Esophagus muscularis mucosa (tissue), 4 donors: ENCODE data around the gene WDR75. TPM values are rescaled to one million over a fixed set of nuclear protein-coding genes. Genes with fewer than 3 reads are reported as not detected.
A peak's percentile ranks its signal among the peaks of the same experiment; 100 is the strongest.

Source experiments
- DNase-seq: peaks from one replicate; pipeline ENCODE4 v3.0.0-alpha.2; 2017; ENCODE audit errors: extremely low spot score
- H3K27ac ChIP-seq, 4 donors: fragments of 200-600 bp; sonication (generic); replicated peaks in 1 of 4; 1 replicate in 3 of 4; 2 replicates in 1 of 4; pipeline ENCODE4 v1.5.1; 2016 to 2019; ENCODE audit warnings: mild to moderate bottlenecking in 1 of 4
- H3K27me3 ChIP-seq, 4 donors: fragments of 200-600 bp; sonication (generic); one replicate each; pipeline versions ENCODE4 v1.5.1 to v1.6.0; 2016 to 2019
- H3K36me3 ChIP-seq, 4 donors: fragments of 200-600 bp; sonication (generic); one replicate each; pipeline ENCODE4 v1.5.1; 2016 to 2019
- H3K4me1 ChIP-seq, 4 donors: fragments of 200-600 bp; sonication (generic); one replicate each; pipeline ENCODE4 v1.5.1; 2016 to 2019
- H3K4me3 ChIP-seq, 4 donors: fragments of 200-600 bp; sonication (generic); 1 replicate in 2 of 4; 2 replicates in 2 of 4; pipeline ENCODE4 v1.5.1; 2016 to 2019; ENCODE audit warnings: mild to moderate bottlenecking in 4 of 4, moderate library complexity in 1 of 4
- H3K9me3 ChIP-seq, 4 donors: fragments of 200-600 bp; sonication (generic); 1 replicate in 3 of 4; 2 replicates in 1 of 4; pipeline ENCODE4 v1.5.1; 2016 to 2019
- EP300 ChIP-seq: sonication (generic); formaldehyde crosslinking; IDR thresholded peaks from one replicate; pipeline ENCODE4 v1.6.1; 2017; ENCODE audit warnings: antibody characterized with exemption
- POLR2A ChIP-seq: fragments of 450-650 bp; IDR thresholded peaks from one replicate; pipeline ENCODE4 v1.6.1; 2017; ENCODE audit warnings: antibody characterized with exemption, moderate library complexity, mild to moderate bottlenecking, low read depth
- POLR2AphosphoS5 ChIP-seq, 2 donors: sonication (generic); formaldehyde crosslinking; IDR thresholded peaks; one replicate each; pipeline ENCODE4 v1.6.1; 2017; ENCODE audit warnings: antibody characterized with exemption in 2 of 2
- WGBS: methylation state at CpG from one replicate; pipeline ENCODE4 v1.1.5; 2018; 5-methylcytosine and 5-hydroxymethylcytosine counted together
- intact Hi-C: fragments of 100-400 bp; cut with DNase I; formaldehyde crosslinking; loops from one replicate; pipeline ENCODE4 v1.15.1; 2023
- total RNA-seq, 4 donors: library from RNA; depleted of rRNA; stranded (reverse); fragments of >200 nt; gene quantifications; one replicate each; pipeline versions ENCODE4 v1.1.0 to v1.2.1, GENCODE V29; 2016
- TF ChIP-seq, protein P1 (sequence below), 3 experiments: fragments of 200-600 bp in 2 of 3; fragments of 450-650 bp in 1 of 3; sonication (generic) in 2 of 3; IDR thresholded peaks; one replicate each; pipeline ENCODE4 v1.5.1; 2017 to 2019; ENCODE audit warnings: antibody characterized with exemption in 3 of 3, mild to moderate bottlenecking in 2 of 3, moderate library complexity in 1 of 3

WDR75 gene
- total RNA-seq, 4 donors from 2014 or later = 18.7 to 35.3 (median 24.7) TPM

DNA sequence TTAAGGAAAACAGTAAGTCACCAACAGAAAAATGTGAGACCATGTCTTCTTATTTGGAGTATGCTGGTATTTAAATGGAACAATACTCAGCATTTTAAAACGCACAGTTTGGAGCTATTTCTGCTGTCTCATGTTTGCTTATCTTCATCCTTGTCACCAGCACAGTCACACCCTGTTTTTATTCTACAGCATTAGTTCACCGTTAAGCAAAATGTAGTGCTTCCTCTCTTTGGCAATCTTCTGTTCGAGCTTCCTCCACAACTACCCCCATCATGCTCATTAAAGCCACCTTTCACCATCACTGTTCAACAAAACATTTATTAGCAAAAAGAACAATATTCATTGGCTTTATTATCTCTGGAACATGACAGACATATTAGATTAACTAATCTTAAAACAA, 75.3 kb downstream of the WDR75 start:
- intact Hi-C loops = no loop called here
- Histone ChIP-seq H3K9me3 (no peaks in the 10 kb centered on the region), H3K4me3 (no peak overlapping the region), H3K27me3 (no peaks in the 10 kb centered on the region), H3K27ac (no peak overlapping the region), H3K4me1 (peaks cover 0 to 22% (median 3%) of the 10 kb centered on the region in 4 donors), H3K36me3 (no peaks in the 10 kb centered on the region)
- TF ChIP-seq POLR2AphosphoS5 (IDR thresholded peaks at IDR 0.05) (no peak), EP300 (no peak), POLR2A (no peak)
- TF ChIP-seq, protein P1, sequence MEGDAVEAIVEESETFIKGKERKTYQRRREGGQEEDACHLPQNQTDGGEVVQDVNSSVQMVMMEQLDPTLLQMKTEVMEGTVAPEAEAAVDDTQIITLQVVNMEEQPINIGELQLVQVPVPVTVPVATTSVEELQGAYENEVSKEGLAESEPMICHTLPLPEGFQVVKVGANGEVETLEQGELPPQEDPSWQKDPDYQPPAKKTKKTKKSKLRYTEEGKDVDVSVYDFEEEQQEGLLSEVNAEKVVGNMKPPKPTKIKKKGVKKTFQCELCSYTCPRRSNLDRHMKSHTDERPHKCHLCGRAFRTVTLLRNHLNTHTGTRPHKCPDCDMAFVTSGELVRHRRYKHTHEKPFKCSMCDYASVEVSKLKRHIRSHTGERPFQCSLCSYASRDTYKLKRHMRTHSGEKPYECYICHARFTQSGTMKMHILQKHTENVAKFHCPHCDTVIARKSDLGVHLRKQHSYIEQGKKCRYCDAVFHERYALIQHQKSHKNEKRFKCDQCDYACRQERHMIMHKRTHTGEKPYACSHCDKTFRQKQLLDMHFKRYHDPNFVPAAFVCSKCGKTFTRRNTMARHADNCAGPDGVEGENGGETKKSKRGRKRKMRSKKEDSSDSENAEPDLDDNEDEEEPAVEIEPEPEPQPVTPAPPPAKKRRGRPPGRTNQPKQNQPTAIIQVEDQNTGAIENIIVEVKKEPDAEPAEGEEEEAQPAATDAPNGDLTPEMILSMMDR (IDR thresholded peaks at IDR 0.05) = no peak
- no peak for DNase-seq
- 73% methylated on average over 3 of the region's 3 CpGs for WGBS

DNA sequence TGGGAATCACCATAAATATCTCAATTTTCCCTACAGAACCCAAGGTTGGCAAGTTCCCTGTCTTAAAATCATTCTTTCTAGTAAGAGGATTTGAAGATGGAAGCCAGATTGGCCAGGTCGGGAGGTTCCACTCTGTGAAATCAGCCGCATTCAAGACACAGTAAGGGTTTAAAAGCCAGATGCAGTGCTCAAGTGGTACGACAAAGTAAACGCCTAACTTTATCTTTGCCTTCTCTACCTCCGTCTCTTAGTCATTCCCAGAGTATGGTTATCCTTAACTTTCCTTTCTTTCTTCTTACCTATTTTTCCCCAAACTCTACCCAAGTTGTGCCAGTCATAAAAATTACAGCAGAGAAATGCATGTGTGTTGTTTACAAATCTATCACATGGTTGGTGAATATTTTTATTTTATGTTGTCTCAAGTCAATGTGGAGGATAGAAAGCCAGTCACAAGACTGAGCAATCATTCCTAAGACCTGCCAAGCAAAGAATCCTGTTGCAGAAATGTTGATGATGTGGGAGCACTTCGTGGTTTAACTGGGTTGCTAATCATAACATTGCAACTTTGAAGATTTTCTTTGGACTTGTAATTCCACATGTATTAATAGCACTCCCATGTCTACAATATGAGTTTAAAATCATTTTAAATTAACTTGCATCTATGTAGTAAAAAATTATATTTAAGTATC, 76.7 kb downstream of the WDR75 start:
- no peaks in the 10 kb centered on the region for H3K27me3 ChIP-seq
- H3K9me3 ChIP-seq = no peaks in the 10 kb centered on the region
- TF ChIP-seq POLR2A (no peak), POLR2AphosphoS5 (IDR thresholded peaks at IDR 0.05) (no peak), EP300 (no peak)
- TF ChIP-seq, protein P1 (IDR thresholded peaks at IDR 0.05) = no peak
- peaks cover 5 to 36% (median 17%) of the 10 kb centered on the region in 4 donors for H3K4me1 ChIP-seq
- intact Hi-C loops = no loop called here
- H3K4me3 ChIP-seq = no peak overlapping the region
- 90% methylated on average over 6 of the region's 6 CpGs for WGBS
- no peak for DNase-seq
- no peaks in the 10 kb centered on the region for H3K36me3 ChIP-seq
- H3K27ac ChIP-seq = no peak overlapping the region

DNA sequence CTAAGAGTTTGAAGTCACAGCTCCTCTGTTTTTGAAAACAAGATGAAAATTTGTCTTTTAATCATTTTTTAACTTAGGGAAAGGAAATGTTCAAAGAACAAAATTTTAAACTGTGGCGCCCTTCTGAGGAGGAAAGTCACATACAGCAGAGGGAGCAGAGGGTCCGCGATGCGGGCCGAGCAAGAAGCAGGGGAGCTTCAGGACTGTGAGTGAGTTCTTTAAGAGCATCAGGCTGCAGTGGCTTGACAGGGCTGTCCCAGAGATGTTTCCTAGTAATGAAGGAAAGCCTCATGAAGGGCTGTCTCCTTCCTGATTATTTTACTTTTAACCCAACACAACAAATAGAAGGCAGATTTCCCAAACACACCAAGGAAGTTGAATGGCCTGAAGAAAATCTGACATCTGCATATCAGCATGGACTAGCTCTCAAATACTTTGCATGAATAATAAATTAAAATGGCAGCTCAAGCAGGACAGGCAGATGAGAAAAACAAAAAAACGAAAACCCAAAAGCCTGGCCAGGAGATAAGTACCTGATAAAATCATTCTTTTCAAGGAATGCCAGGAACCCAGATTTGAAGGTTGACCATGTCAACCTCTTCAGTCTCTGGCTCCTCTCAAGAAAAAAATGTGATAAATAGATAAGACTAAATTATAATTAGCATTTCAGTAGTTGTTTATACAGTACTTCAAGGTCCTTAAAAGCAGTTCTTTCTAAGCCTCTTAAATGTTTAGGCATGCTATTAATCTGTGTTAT, 78.5 kb downstream of the WDR75 start:
- WGBS = 75% methylated on average over 6 of the region's 6 CpGs
- Histone ChIP-seq H3K27me3 (no peaks in the 10 kb centered on the region), H3K4me1 (peaks cover 6 to 35% (median 18%) of the 10 kb centered on the region in 4 donors), H3K36me3 (no peaks in the 10 kb centered on the region), H3K27ac (no peak overlapping the region), H3K9me3 (no peaks in the 10 kb centered on the region), H3K4me3 (no peak overlapping the region)
- intact Hi-C loops = no loop called here
- DNase-seq = no peak
- TF ChIP-seq POLR2AphosphoS5 (IDR thresholded peaks at IDR 0.05) = no peak
- TF ChIP-seq POLR2A = no peak
- TF ChIP-seq, protein P1 (IDR thresholded peaks at IDR 0.05) = no peak
- TF ChIP-seq EP300 = no peak

DNA sequence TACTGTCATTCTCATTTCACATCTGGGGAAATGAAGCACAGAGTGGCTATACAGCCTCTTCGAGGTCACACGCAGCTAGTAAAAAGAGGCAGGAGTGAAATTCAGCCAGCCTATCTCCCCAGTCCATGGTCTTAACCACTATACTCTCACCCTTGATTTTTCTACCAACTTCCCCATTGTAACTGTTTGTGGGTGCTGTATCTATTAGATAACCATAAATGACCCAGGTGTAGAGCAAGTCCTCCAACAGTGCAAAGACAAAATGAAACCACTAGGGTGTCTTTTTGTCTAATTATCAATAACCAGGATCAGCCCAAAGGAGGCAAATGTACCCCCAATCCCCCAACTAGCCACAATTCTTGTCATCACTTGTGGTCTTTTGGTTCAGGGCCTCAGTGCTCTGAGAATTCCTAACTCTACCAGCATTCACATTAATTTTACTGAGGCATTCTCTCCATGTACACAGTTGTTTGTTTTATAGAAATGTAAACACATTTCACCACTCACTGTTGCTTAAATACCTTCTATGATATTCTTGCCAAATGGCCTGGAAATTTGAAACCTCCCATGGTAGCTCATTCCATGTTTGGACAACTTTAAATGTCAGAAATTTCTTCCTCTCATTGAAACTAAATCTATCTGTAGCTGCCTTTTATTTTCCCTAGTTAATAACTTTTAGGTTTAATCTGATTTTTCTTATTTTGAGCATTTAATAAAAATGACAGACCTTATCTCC, 80.6 kb downstream of the WDR75 start:
- Histone ChIP-seq H3K27me3 (no peaks in the 10 kb centered on the region), H3K4me3 (no peak overlapping the region), H3K9me3 (no peaks in the 10 kb centered on the region), H3K4me1 (peaks cover 6 to 23% (median 18%) of the 10 kb centered on the region in 4 donors), H3K27ac (peak overlapping the region in 2 of 4 donors; percentile 5 to 11), H3K36me3 (no peaks in the 10 kb centered on the region)
- intact Hi-C loops = no loop called here
- WGBS = 96% methylated on average over 2 of the region's 2 CpGs
- no peak for TF ChIP-seq POLR2A
- no peak for TF ChIP-seq EP300
- TF ChIP-seq, protein P1 (IDR thresholded peaks at IDR 0.05) = no peak
- TF ChIP-seq POLR2AphosphoS5 (IDR thresholded peaks at IDR 0.05) = no peak
- no peak for DNase-seq
